DMS53 treated with DMSO at 0.1 percent for 48 hours (cell line): ENCODE data around the gene GPAM.

Source experiments
- DNase-seq: peaks from one replicate; lab custom pipeline; 2025; ENCODE audit not compliant: unreplicated experiment; lab: John Stamatoyannopoulos, UW

Gene GPAM

DNA sequence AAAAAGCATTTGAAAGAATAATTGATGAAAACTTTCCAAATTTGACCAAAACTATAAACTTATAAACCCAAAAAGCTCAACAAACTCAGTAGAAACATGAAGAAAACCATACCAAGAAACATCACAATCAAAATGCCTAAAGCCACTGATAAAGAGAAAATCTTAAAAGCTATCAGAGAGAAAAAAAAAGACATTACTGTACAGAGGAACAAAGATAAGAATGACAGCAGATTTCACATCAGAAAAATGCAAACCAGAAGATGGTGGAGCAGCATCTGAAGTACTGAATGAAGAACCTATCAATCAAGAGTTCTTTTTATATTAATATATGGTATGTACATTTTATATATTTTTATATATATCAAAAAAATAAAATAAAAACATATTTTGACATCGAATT lies 2.4 kb upstream of the GPAM start:
- no peak for DNase-seq

GRCh38 chr10:112184379-112184778 lies 814 bp upstream of the GPAM start:
- no peak for DNase-seq

- DNase-seq, result no peak
Observed at GRCh38 chr10:112184052-112184371, 447 bp upstream of the GPAM start.

GRCh38 chr10:112182784-112183328 lies 709 bp downstream of the GPAM start:
- DNase-seq, result no peak

DNA sequence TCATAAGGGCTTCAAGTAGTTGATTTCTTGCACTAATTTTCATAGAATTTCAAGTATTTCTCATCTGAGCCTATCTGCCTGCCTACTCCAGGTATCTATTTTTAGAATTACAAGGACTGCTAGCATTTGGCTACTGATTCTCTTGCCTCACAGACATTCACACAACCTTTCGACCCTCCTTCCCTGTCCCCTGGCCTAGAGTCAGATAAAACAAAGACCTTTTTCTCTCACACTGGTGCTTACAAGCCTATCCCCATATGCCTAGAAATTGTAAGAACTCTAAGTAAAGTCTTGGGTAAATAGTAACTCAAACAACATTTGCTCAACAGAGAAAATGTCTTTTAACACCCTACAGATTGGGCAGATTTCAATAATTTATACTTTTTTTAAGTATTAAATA lies 6.3 kb downstream of the GPAM start:
- DNase-seq, result no peak

DNA sequence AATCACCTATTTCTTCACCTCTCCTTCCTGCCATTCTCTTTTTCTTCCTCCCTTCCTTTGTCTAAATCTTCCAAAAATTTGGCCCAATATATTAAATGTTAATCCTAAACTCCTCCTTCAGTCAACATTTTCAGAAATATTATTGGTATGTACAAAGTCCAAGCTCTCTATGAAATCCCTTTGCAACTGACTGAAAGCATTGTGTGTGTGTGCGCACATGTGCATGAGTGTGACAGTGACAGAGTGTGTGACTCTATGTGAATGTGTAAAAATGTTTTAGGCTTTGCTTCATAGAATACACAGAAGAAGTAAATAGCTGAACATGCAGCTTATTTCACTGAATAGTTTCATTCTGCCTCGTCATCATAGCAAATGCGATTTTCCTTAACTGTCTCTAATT lies 7.0 kb downstream of the GPAM start:
- no peak for DNase-seq

DNA sequence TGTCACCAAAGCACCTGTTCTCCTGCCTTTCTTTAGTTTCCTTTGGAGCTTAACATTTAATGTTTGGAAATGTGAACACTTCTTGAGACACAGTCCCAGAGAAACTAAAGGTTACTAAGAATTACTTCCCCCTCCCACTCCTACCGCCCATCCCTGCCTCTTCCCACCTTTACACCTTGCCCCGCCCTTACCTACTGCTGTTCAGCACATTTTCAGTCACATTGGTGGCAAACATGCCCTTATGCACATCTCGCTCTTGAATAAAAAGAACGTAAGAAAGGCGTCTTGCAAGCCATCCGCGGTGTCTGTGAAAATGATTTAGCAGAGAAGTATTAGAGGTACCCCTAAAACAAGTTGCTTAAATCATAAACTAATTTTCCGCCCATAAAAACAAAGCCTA lies 8.2 kb downstream of the GPAM start:
- DNase-seq, result no peak

GRCh38 chr10:112173206-112173605 lies 10.4 kb downstream of the GPAM start:
- no peak for DNase-seq

DNA sequence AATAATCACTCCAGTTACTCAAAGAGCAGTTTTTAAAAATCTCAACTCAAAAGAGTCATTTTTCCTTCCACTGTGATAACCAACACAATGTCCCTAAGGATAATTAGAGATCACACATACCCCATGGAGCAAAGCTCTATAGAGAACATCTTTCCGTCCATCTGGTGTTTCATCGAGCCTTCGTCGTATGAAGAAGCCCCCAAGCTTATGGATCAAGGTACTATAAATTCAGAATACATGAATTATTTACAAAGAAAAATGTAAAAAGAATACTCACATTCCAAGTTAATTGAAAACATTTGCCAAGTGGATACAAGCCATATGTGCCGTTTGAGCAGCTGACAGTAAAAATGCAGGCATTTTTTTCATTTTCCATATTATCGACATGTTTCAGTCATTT lies 14.8 kb downstream of the GPAM start:
- DNase-seq, result no peak

GRCh38 chr10:112166800-112167199 lies 16.8 kb downstream of the GPAM start:
- no peak for DNase-seq

GRCh38 chr10:112161757-112162518 lies 21.6 kb downstream of the GPAM start:
- no peak for DNase-seq

- no peak for DNase-seq
Observed at GRCh38 chr10:112160834-112161233, 22.7 kb downstream of the GPAM start.

DNA sequence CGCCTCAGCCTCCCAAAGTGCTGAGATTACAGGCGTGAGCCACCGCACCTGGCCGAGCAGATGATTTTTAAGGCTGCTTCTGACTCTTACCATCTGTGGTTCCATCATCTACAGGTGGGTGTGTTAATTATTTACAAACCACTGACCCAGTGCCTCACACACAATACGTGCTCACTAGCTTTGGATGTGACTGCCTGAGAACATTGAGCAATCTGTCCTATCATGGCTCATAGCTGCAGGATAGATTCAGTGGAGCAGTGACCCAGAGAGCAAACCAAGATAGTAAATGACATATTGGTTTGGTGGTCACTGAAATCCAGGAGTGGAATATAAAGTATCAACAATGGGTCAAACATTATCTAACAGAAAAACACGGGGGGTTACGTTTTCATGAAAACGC lies 24.1 kb downstream of the GPAM start:
- DNase-seq, result no peak

DNA sequence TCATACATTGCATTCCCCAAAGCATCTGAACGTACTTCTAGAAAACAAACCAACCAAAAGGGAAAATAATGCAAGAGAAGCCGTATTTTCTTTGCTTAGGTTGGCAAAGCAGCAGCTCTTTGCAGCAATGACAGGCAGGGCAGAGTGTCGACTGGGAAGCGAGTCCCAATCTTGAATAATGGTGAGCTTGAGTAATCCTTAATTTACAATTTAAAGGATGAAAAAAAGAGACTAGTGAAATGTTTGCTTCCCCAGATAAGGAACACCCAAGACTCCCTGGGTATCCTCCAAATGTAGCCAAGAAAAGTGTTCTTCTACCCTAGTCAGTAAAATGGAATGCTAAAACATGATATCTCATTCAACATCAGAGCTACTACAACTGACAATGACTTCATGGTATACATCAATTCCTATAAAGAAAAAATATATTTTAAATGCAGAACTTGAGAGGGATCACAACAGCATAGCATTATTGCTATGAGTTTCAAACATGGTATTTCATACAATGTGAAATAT lies 32.0 kb downstream of the GPAM start:
- DNase-seq, result no peak

GRCh38 chr10:112148331-112148730 lies 35.2 kb downstream of the GPAM start:
- no peak for DNase-seq

- DNase-seq, result no peak
Observed at GRCh38 chr10:112146799-112147198, 36.8 kb downstream of the GPAM start.

- DNase-seq, result no peak
Observed at GRCh38 chr10:112145263-112145662, 38.3 kb downstream of the GPAM start.

- DNase-seq, result no peak
Observed at GRCh38 chr10:112143420-112143819, 40.1 kb downstream of the GPAM start.

GRCh38 chr10:112141292-112141691 lies 42.3 kb downstream of the GPAM start:
- DNase-seq, result no peak

DNA sequence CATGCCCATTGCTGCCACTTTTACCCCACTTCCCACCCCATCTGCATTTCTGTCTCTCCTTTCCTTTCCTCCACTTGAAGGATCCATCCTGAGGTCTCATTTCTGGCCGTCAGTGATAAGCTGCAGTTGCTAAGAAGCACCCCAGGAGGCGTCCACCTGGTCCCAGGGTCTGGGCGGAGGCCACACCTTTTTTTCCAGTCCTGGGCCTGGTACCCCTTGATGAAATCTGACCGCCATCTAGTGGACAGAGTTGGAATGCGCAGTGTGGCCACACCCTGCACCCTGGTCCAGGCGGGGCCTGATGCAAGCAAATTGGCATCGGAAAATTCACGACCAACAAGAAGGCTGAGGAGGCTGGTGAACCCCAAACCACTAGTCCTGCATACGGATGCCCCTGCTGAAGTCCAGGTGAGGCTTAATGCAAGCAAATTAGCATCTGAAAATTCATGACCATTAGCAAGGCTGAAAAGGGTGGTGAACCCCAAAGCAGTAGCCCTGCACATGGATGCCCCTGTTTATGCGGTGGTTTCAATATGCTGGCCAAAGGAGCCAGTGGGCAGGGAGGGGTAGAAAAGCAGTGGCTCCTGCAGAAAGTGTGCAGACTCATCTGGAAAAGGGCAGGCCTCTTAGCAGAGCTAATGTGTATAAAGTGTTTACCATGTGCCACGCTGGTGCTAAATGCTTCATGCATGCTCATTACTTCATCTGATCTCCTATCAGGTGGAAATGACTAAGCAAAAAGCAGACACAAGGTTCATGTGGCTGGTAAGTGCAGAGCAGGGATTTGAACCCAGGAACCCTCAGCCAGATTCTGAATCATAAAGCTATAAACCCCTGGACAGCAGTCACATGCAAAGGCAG lies 43.2 kb downstream of the GPAM start:
- peak; percentile 65 for DNase-seq

- DNase-seq, result no peak
Observed at GRCh38 chr10:112139176-112139575, 44.4 kb downstream of the GPAM start.
